ENCODE measurements around the gene TMPRSS6.
A peak's percentile ranks its signal among the peaks of the same experiment; 100 is the strongest.

The TMPRSS6 gene

GRCh38 chr22:37046589-37046988 is 62.9 kb downstream of the TMPRSS6 start:
- H3K36me3 ChIP-seq: no peaks in the 10 kb centered on the region
- no peaks in the 10 kb centered on the region for H3K9me3 ChIP-seq
- no peak overlapping the region for H3K4me3 ChIP-seq (ENCODE audit: low read depth in 1 of 2, low read length in 1 of 2)
- peaks cover 22% of the 10 kb centered on the region for H3K27me3 ChIP-seq
- peaks cover 8 to 13% of the 10 kb centered on the region in 2 experiments for H3K4me1 ChIP-seq (ENCODE audit: control insufficient read depth in 1 of 2, insufficient read depth in 1 of 2, low read depth in 1 of 2, low read length in 1 of 2)
- H3K27ac ChIP-seq: no peak overlapping the region
- no peak for TF ChIP-seq CTCF (IDR thresholded peaks at IDR 0.05)

GRCh38 chr22:37045958-37046357 is 63.6 kb downstream of the TMPRSS6 start:
- Histone ChIP-seq H3K4me1 (ENCODE audit: control insufficient read depth in 1 of 2, insufficient read depth in 1 of 2, low read depth in 1 of 2, low read length in 1 of 2) (peaks cover 8% of the 10 kb centered on the region in 2 experiments), H3K36me3 (no peaks in the 10 kb centered on the region), H3K9me3 (no peaks in the 10 kb centered on the region), H3K4me3 (ENCODE audit: low read depth in 1 of 2, low read length in 1 of 2) (no peak overlapping the region), H3K27me3 (peaks cover 16% of the 10 kb centered on the region), H3K27ac (no peak overlapping the region)
- TF ChIP-seq CTCF (IDR thresholded peaks at IDR 0.05): no peak

- no peak overlapping the region for H3K27ac ChIP-seq
- H3K9me3 ChIP-seq: no peaks in the 10 kb centered on the region
- no peaks in the 10 kb centered on the region for H3K36me3 ChIP-seq
- no peak overlapping the region for H3K4me3 ChIP-seq (ENCODE audit: low read depth in 1 of 2, low read length in 1 of 2)
- H3K4me1 ChIP-seq (ENCODE audit: control insufficient read depth in 1 of 2, insufficient read depth in 1 of 2, low read depth in 1 of 2, low read length in 1 of 2): no peaks in the 10 kb centered on the region
- peaks cover 6% of the 10 kb centered on the region for H3K27me3 ChIP-seq
- TF ChIP-seq CTCF (IDR thresholded peaks at IDR 0.05): no peak
These were observed 64.6 kb downstream of the TMPRSS6 start for GRCh38 chr22:37044634-37045625.

DNA sequence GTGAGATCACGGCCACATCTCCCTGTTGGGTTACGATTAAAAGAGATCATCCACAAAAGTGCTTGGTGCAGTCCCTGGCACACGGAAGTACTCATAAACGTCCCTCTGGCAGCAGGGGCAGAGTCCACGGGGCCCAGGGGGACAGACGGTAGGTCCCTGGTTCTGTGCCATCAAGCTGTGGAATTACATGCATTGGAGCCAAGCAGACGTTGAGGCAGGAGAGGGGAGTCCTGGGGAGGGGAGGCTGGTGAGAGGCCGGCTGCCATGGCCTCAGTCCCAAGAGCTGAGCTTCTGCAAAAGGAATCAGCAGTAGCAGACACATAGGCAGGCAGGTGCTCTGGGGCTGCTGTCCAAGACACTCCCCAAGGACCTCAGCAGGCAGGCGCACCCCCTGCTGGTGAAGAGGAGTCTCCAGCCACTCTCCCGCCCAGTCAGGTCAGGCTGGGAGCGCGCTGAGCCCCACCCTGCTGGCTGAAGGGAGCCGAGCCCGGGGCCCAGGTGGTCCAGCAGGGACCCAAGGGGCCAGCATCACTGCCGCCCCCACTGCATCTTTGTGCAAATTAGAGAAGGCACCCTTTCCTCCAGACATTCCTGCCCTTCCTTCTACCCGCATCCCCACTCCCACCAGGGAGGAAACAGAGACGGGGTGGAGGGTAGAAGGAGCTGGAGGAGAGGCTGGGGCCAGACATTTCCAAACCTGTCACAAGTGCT is 65.5 kb downstream of the TMPRSS6 start:
- no peaks in the 10 kb centered on the region for H3K4me1 ChIP-seq (ENCODE audit: control insufficient read depth in 1 of 2, insufficient read depth in 1 of 2, low read depth in 1 of 2, low read length in 1 of 2)
- H3K36me3 ChIP-seq: no peaks in the 10 kb centered on the region
- no peaks in the 10 kb centered on the region for H3K27me3 ChIP-seq
- no peaks in the 10 kb centered on the region for H3K9me3 ChIP-seq
- no peak overlapping the region for H3K27ac ChIP-seq
- peak; percentile 40 for TF ChIP-seq CTCF (IDR thresholded peaks at IDR 0.05)
- H3K4me3 ChIP-seq (ENCODE audit: low read depth in 1 of 2, low read length in 1 of 2): no peak overlapping the region

GRCh38 chr22:37043209-37043827 is 66.2 kb downstream of the TMPRSS6 start:
- H3K4me3 ChIP-seq (ENCODE audit: low read depth in 1 of 2, low read length in 1 of 2): no peak overlapping the region
- TF ChIP-seq CTCF (IDR thresholded peaks at IDR 0.05): no peak
- H3K4me1 ChIP-seq (ENCODE audit: control insufficient read depth in 1 of 2, insufficient read depth in 1 of 2, low read depth in 1 of 2, low read length in 1 of 2): no peaks in the 10 kb centered on the region
- H3K27me3 ChIP-seq: no peaks in the 10 kb centered on the region
- no peaks in the 10 kb centered on the region for H3K36me3 ChIP-seq
- H3K9me3 ChIP-seq: no peaks in the 10 kb centered on the region
- no peak overlapping the region for H3K27ac ChIP-seq
